ENCODE data around the gene DGCR2.
"Not testable (repeated sequence)": the region's sequence is repeated elsewhere in the genome, so short reads cannot be mapped to it uniquely, and the experiment has no call there.

DGCR2 gene

DNA sequence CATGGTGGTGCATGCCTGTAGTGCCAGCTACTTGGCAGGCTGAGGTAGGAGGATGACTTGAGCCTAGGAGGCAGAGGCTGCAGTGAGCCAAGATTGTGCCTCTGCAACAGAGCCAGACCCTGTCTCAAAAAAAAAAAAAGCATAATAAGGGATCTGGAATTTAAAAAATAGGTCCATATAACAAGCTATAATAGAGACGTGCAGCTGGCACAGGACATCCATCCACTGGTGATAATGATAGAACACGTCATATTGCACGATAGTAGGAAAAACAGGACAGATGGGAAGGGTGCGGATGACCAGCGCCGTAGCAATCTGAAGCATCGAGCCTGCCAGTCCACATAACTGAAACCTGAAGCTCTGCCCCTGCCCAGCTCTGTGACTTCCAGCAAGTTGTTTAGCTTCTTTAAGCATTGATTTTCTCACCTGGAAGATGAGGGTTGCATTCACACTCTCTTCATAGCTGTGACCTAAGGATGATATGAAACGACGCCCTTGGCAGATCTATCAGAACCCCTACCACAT is 125.8 kb downstream of the DGCR2 start:
- no peak for FAIRE-seq

DNA sequence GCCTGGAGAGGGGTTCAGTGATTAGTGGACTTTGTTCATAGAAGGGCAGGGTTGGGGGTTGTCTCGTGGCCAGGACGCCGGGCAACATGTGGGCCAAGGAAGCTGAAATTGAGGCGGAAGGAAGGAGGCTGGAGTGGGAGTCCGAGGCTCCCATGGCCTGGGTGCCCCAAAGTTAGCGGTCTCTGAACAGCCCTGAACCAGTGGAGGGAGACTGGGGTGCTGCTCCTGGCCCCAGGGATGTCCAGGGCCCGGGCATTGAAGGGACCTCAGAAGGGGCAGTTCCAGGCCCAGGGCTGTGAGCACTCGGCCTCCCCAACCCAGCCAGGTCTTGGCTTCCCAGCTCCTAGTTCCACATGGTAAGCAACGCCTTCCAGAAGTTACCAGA is 126.9 kb downstream of the DGCR2 start:
- FAIRE-seq: no peak

- no peak for FAIRE-seq
Observed at GRCh38 chr22:18994701-18995326, 127.4 kb downstream of the DGCR2 start.

DNA sequence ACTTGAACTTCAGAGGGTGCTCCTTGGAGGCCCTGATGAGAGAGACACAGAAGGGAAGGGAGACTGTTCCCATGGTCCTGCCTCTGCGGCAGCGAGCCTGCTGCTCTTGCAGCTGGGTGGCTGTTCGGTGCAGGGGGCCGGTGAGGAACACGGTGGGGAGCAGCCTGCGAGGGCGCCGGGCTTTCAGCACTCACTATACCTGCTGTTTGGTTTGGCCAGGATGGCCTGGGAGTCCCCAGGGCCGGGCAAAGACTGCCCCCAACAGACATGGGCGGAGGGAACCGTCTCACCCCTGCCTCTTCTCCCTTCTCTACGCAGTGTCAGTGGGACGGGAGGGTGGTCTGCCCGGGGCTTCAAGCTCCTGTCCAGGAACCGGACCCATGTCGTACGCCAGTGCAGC is 128.2 kb downstream of the DGCR2 start:
- no peak for FAIRE-seq

DNA sequence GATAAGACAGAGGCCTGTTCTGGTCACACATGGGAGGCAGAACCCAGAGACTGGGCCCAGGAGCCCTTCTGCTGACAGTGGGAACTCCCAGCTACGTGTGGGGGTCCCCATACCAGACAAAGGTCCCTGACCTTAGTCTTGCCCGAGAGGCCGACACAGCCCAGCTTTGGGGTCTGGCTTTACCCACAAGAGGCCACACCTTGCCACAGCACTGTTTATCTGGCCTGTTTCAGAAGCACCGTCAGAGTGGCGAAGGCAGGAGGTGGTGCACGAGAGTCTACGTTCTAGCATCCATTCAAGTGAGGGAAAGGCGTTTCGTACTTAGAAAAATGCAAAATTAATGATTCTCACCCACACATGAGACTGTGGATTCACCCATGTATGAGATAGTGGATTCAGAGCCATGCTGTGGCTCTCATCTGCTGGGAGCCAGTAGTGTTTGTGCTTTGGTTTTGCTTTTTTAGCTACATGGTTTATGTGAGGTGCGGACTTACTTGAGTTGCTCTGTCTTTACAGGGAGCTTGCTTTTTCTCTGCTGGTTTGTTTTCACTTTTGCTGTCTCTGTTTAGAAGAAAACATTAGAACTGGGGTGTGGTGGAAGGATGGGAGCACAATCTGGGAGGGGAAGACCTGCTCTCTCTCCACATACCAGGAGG is 129.5 kb downstream of the DGCR2 start:
- no peak for FAIRE-seq

- FAIRE-seq: no peak
Observed at GRCh38 chr22:18991821-18992442, 130.3 kb downstream of the DGCR2 start.

- no peak for FAIRE-seq
Observed at GRCh38 chr22:18991138-18991432, 131.1 kb downstream of the DGCR2 start.

- no peak for FAIRE-seq
Observed at GRCh38 chr22:18990355-18991137, 131.7 kb downstream of the DGCR2 start.

DNA sequence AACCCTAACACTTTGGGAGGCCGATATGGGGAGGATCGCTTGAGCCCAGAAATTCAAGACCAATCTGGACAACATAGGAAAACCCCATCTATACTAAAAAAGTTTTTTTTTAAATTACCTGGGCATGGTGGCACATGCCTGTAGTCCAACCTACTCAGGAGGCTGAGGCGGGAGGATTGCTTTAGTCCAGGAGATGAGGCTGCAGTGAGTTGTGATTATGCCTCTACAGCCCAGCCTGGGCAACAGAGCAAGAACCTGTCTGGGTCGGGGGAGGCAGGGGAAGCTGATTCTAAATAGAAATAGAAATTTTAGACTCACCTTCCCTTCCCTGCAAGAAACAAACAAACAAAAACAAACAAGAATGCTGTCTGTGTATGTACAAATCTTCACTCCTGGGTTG is 133.3 kb downstream of the DGCR2 start:
- FAIRE-seq: no peak

DNA sequence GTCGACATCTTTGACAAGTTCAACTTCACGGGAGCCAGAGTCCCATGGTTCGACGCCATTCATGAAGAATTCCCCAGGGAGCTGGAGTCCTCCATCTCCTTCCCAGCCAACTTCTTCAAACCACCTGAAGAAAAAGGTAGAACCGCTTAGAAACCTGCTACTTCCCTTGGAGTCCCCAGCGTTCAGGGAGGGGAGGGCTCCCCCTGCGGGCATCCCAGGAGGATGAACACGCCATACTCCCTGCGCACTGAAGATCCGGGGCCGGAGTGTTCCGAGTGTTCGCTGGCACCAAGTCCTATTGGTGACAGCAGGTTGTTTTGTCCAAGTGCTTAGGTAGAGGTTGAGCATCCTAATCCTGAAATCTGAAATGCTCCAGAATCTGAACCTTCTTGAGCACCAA is 134.4 kb downstream of the DGCR2 start:
- FAIRE-seq: no peak

DNA sequence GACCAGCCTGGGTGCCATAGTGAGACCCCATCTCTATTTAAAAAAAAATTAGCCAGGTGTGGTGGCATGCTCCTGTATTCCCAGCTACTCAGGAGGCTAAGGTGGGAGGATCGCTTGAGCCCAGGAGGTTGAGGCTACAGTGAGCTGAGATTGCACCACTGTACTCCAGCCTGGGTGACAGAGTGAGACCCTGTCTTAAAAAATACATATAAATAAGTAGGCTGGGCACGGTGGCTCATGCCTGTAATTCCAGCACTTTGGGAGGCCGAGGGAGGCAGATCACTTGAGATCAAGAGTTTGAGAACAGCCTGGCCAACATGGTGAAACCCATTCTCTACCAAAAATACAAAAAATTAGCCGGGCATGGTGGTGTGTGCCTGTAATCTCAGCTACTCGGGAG is 135.1 kb downstream of the DGCR2 start:
- FAIRE-seq: not testable (repeated sequence)

Data from colon (tissue), 2 donors.